Natural killer cell (primary cell): ENCODE measurements around the gene LORICRIN. TPM values are rescaled to one million over a fixed set of nuclear protein-coding genes. Genes with fewer than 3 reads are reported as not detected.

ENCODE experiments used
- ATAC-seq, 3 donors: fragments of 150-1000 bp in 2 of 3; fragments of 200-7000 bp in 1 of 3; cut with Tn5 transposase; 1 replicate in 1 of 3; 2 replicates in 2 of 3; pipeline ENCODE4 v1.10.0; 2021; ENCODE audit warnings: mild to moderate bottlenecking in 2 of 3, moderate library complexity in 2 of 3
- DNase-seq, 2 donors: peaks; one replicate each; pipeline versions ENCODE4 v3.0.0 to v3.0.0-alpha.2; 2013 to 2021; ENCODE audit warnings: mixed read lengths in 1 of 2
- H3K27ac ChIP-seq: one replicate; pipeline ENCODE4 v1.5.1; 2013; ENCODE audit warnings: mild to moderate bottlenecking, low read length
- H3K27me3 ChIP-seq: one replicate; pipeline ENCODE4 v1.6.1; 2013; ENCODE audit warnings: low read length; ENCODE audit not compliant: control insufficient read depth, insufficient read depth
- H3K36me3 ChIP-seq: one replicate; pipeline ENCODE4 v1.6.1; 2013; ENCODE audit warnings: low read length; ENCODE audit not compliant: control insufficient read depth, insufficient read depth
- H3K4me1 ChIP-seq: one replicate; pipeline ENCODE4 v1.6.1; 2013; ENCODE audit warnings: low read length; ENCODE audit not compliant: control insufficient read depth, insufficient read depth
- H3K4me3 ChIP-seq: one replicate; pipeline ENCODE4 v1.5.1; 2013; ENCODE audit warnings: low read length
- H3K9me3 ChIP-seq: one replicate; pipeline ENCODE4 v1.6.1; 2013; ENCODE audit warnings: low read length; ENCODE audit not compliant: control insufficient read depth, insufficient read depth
- H3K27ac Mint-ChIP-seq, 2 donors: one replicate each; pipeline ENCODE4 v1.8.0; 2022; ENCODE audit warnings: mild to moderate bottlenecking in 2 of 2, mixed read lengths in 2 of 2, moderate library complexity in 1 of 2
- H3K27me3 Mint-ChIP-seq, 2 donors: one replicate each; pipeline ENCODE4 v1.8.0; 2022; ENCODE audit warnings: low read depth in 2 of 2, mixed read lengths in 2 of 2
- H3K36me3 Mint-ChIP-seq: one replicate; pipeline ENCODE4 v1.8.0; 2022; ENCODE audit warnings: mixed read lengths
- H3K4me1 Mint-ChIP-seq, 2 donors: one replicate each; pipeline ENCODE4 v1.8.0; 2022; ENCODE audit warnings: mixed read lengths in 2 of 2
- H3K4me3 Mint-ChIP-seq: one replicate; pipeline ENCODE4 v1.8.0; 2022; ENCODE audit warnings: mild to moderate bottlenecking, moderate library complexity, mixed read lengths
- H3K9me3 Mint-ChIP-seq, 2 donors: one replicate each; pipeline ENCODE4 v1.8.0; 2022; ENCODE audit warnings: mixed read lengths in 2 of 2
- CTCF ChIP-seq: fragments of 200-600 bp; IDR thresholded peaks from one replicate; pipeline ENCODE4 v1.8.0; 2022; ENCODE audit warnings: antibody characterized with exemption
- WGBS: methylation state at CpG from one replicate; pipeline ENCODE4 v1.1.7; 2013; ENCODE audit warnings: missing lambda C conversion rate; ENCODE audit not compliant: insufficient coverage; 5-methylcytosine and 5-hydroxymethylcytosine counted together
- intact Hi-C: fragments of 100-400 bp; cut with micrococcal nuclease; formaldehyde crosslinking; loops from one replicate; pipeline ENCODE4 v1.14.2; 2022
- total RNA-seq, 4 donors: library from RNA; stranded (reverse); fragments of 120-200 nt in 1 of 4; gene quantifications; one replicate each; pipeline versions ENCODE4 v1.2.3 to v1.2.4, GENCODE V29; 2013 to 2022

The LORICRIN gene
- total RNA-seq, 3 donors from 2014 or later (not counting 1 experiment from before 2014, with no cell fraction given), result not detected

DNA sequence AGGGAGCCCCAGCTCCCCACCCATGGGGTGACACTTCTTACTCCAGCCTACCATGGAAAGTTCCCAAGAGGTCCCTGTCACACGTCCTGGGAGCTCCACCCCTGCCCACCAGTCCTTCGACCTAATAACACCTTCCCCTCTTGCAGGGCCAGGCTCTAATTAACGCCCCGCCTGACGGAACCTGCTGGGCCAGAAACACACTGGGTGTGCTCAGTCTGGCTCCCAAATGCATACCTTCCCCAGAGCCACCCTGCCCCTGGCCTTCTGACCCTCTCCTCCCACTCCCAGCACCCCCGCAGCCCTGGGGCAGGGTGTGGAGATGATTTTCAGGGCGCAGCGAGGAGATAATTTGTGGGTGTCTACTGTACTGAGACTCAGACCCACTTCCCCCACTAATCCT is 32.7 kb downstream of the LORICRIN start:
- Mint-ChIP-seq H3K9me3 (no peaks in the 10 kb centered on the region), H3K36me3 (no peaks in the 10 kb centered on the region), H3K4me3 (no peak overlapping the region), H3K27ac (no peak overlapping the region), H3K27me3 (peaks cover 4 to 5% of the 10 kb centered on the region in 2 donors), H3K4me1 (peaks cover 8 to 10% of the 10 kb centered on the region in 2 donors)
- ATAC-seq, result no peak
- intact Hi-C loops, result no loop called here
- no peaks in the 10 kb centered on the region for H3K36me3 ChIP-seq
- DNase-seq, result no peak
- H3K4me3 ChIP-seq, result no peak overlapping the region
- 77% methylated on average over 5 of the region's 8 CpGs for WGBS
- no peaks in the 10 kb centered on the region for H3K9me3 ChIP-seq
- no peak overlapping the region for H3K27ac ChIP-seq
- no peaks in the 10 kb centered on the region for H3K27me3 ChIP-seq
- no peak for TF ChIP-seq CTCF
- peaks cover 7% of the 10 kb centered on the region for H3K4me1 ChIP-seq

- Histone ChIP-seq H3K4me3 (no peak overlapping the region), H3K9me3 (no peaks in the 10 kb centered on the region), H3K27ac (no peak overlapping the region), H3K27me3 (no peaks in the 10 kb centered on the region), H3K36me3 (no peaks in the 10 kb centered on the region), H3K4me1 (peaks cover 7% of the 10 kb centered on the region)
- Mint-ChIP-seq H3K4me1 (peaks cover 8 to 10% of the 10 kb centered on the region in 2 donors), H3K27ac (no peak overlapping the region), H3K9me3 (no peaks in the 10 kb centered on the region), H3K27me3 (peaks cover 5 to 7% of the 10 kb centered on the region in 2 donors), H3K4me3 (no peak overlapping the region), H3K36me3 (no peaks in the 10 kb centered on the region)
- TF ChIP-seq CTCF, result no peak
- ATAC-seq (no peak), DNase-seq (no peak)
- intact Hi-C loops, result no loop called here
- WGBS, result 77% methylated on average over 22 of the region's 25 CpGs
Measured at GRCh38 chr1:153292740-153293479, 33.4 kb downstream of the LORICRIN start.

DNA sequence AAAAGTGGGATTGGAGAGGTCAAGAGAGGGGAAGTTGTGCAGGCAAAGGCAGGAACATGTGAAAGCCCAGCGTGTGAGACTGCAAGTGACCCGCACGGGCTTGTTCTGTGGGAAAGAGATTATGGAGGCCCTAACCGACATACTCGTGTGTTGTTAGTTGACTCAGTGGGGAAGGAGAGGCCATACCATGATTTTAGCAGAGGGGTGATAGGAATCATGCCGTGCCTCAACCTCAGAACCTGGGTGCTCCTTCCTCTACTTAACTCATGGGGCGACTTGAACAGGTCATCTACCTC is 33.9 kb downstream of the LORICRIN start:
- Histone ChIP-seq H3K27ac (no peak overlapping the region), H3K9me3 (no peaks in the 10 kb centered on the region), H3K4me3 (no peak overlapping the region), H3K36me3 (no peaks in the 10 kb centered on the region), H3K4me1 (peaks cover 7% of the 10 kb centered on the region), H3K27me3 (no peaks in the 10 kb centered on the region)
- WGBS, result 79% methylated on average over 7 of the region's 7 CpGs
- peaks cover 8 to 10% of the 10 kb centered on the region in 2 donors for H3K4me1 Mint-ChIP-seq
- TF ChIP-seq CTCF, result no peak
- ATAC-seq (no peak), DNase-seq (no peak)
- H3K4me3 Mint-ChIP-seq, result no peak overlapping the region
- no peaks in the 10 kb centered on the region for H3K36me3 Mint-ChIP-seq
- intact Hi-C loops, result no loop called here
- H3K9me3 Mint-ChIP-seq, result no peaks in the 10 kb centered on the region
- H3K27me3 Mint-ChIP-seq, result peaks cover 5 to 7% of the 10 kb centered on the region in 2 donors
- no peak overlapping the region for H3K27ac Mint-ChIP-seq

DNA sequence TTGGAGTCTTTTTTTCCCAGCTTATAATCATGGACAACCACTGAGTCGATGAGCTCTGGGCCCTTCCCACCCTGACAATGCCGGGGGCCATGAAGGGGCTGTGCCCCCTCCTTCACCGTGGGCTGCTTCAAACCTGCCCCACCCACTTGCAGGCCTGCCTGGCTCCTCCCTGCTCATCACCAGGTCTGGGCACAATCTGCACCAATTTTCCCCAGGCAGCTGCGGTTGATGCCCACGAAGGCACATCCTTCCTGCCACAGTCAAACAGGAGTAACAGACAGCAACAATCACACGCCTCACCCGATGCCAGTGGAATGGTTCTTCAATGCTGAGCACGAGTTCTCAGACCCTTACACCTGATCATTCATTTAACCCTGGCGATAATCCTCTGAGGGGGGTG is 34.4 kb downstream of the LORICRIN start:
- intact Hi-C loops, result no loop called here
- H3K27me3 Mint-ChIP-seq, result peaks cover 5 to 7% of the 10 kb centered on the region in 2 donors
- ATAC-seq (no peak), DNase-seq (peak in 1 of 2 donors; percentile 22)
- Histone ChIP-seq H3K4me1 (peaks cover 7% of the 10 kb centered on the region), H3K27ac (no peak overlapping the region), H3K36me3 (no peaks in the 10 kb centered on the region), H3K9me3 (no peaks in the 10 kb centered on the region), H3K27me3 (no peaks in the 10 kb centered on the region), H3K4me3 (no peak overlapping the region)
- no peaks in the 10 kb centered on the region for H3K36me3 Mint-ChIP-seq
- no peak overlapping the region for H3K27ac Mint-ChIP-seq
- H3K9me3 Mint-ChIP-seq, result no peaks in the 10 kb centered on the region
- H3K4me1 Mint-ChIP-seq, result peaks cover 8 to 10% of the 10 kb centered on the region in 2 donors
- TF ChIP-seq CTCF, result no peak
- no peak overlapping the region for H3K4me3 Mint-ChIP-seq
- 15% methylated on average over 8 of the region's 9 CpGs for WGBS
